Ishikawa (cell line): Measurements from ENCODE around the gene DIP2C.

Experiments
- CEBPB ChIP-seq: IDR thresholded peaks from 2 replicates; pipeline ENCODE4 v1.6.1; 2012
- FOXM1 ChIP-seq: IDR thresholded peaks from 2 replicates; pipeline ENCODE4 v1.6.1; 2012; ENCODE audit warnings: low read depth, borderline replicate concordance
- MAX ChIP-seq: IDR thresholded peaks from 2 replicates; pipeline ENCODE4 v1.6.1; 2012
- REST ChIP-seq: IDR thresholded peaks from 2 replicates; pipeline ENCODE4 v1.6.1; 2012; ENCODE audit warnings: low read depth, mild to moderate bottlenecking
- TEAD4 ChIP-seq: IDR thresholded peaks from 2 replicates; pipeline ENCODE4 v1.6.1; 2012
- YY1 ChIP-seq: IDR thresholded peaks from 2 replicates; pipeline ENCODE4 v1.6.1; 2012; ENCODE audit warnings: low read depth
- ZBTB7A ChIP-seq: IDR thresholded peaks from 2 replicates; pipeline ENCODE4 v1.6.1; 2012; ENCODE audit warnings: low read depth

GRCh38 chr10:551373-552252 is 137.9 kb downstream of the DIP2C start:
- TF ChIP-seq TEAD4 = no peak
- no peak for TF ChIP-seq CEBPB
- no peak for TF ChIP-seq FOXM1
- no peak for TF ChIP-seq MAX
- no peak for TF ChIP-seq YY1
- TF ChIP-seq ZBTB7A = no peak
- no peak for TF ChIP-seq REST
